Hematopoietic multipotent progenitor cell treated with erythropoietin and hydrocortisone succinate and interleukin-3 and kit ligand, for 8 days (in vitro differentiated cells): ENCODE measurements around the gene PRMT2.
"Not testable (repeated sequence)": the region's sequence is repeated elsewhere in the genome, so short reads cannot be mapped to it uniquely, and the experiment has no call there.

ENCODE experiments used
- DNase-seq: peaks from one replicate; pipeline ENCODE4 v3.0.0-alpha.2; 2015

PRMT2 gene

GRCh38 chr21:46618738-46619379 is 16.6 kb upstream of the PRMT2 start:
- DNase-seq, result no peak

DNA sequence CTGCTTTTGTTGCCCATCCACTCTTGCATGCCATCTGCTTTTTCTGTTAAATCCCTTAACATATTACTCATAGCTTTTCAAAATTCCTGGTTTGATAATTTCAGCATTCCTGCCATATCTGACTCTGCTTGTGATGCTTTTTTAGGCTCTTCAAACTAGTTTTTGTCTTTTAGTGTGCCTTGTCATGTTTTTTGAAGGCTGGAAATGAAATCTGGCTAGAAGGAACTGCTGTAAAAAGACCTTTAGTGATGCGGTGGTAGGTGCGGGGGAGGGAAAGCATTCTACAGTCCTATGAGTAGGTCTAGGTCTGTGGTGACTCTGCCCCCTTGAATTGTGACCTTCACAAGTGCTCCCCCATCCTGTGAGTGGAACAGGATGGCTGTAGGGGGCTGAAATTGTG is 15.6 kb upstream of the PRMT2 start:
- no peak for DNase-seq

DNA sequence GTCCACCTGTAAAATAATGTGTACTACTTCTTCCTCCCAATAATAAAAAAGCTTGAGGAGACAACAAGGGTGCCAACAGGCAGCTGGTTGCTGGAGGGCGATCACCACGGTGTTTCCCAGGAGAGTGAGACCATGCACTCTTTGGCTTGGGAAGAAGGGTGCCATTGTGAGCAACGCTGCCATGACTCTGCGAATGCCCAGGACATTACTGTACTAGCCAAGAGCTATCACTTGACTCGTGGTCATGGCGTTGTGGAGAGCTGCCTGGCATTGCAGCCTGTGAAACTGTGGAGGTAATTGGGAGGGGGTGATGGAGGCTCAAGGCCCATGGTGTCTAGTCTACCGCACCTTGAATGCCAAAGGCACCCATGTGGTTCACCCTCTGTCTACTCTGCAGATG is 14.6 kb upstream of the PRMT2 start:
- DNase-seq, result no peak

GRCh38 chr21:46621457-46622182 is 13.9 kb upstream of the PRMT2 start:
- DNase-seq, result no peak

- peak; percentile 29 for DNase-seq
Observed at GRCh38 chr21:46622226-46622625, 13.2 kb upstream of the PRMT2 start.

- no peak for DNase-seq
Observed at GRCh38 chr21:46624050-46624449, 11.4 kb upstream of the PRMT2 start.

DNA sequence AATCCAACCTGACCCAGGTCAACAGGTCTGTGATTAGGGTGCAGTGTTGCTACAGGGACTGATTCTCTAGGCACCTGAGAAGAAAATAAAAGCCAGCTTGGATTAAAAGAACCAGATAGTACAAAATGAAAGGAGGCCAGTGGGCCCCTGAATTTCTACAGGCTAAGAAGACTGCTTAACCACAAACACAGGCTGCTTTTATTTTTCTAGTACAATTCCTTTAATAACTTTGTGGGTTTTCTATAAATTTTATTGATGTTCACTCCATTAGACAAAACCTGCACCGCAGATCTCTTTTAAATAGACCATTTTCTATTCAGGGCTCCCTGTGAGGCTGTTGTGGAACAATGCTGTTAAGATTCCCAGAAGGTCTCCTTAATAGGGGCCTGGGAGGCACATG is 9.7 kb upstream of the PRMT2 start:
- DNase-seq, result no peak

- no peak for DNase-seq
Observed at GRCh38 chr21:46626536-46626935, 8.9 kb upstream of the PRMT2 start.

- no peak for DNase-seq
Observed at GRCh38 chr21:46626975-46627501, 8.4 kb upstream of the PRMT2 start.

DNA sequence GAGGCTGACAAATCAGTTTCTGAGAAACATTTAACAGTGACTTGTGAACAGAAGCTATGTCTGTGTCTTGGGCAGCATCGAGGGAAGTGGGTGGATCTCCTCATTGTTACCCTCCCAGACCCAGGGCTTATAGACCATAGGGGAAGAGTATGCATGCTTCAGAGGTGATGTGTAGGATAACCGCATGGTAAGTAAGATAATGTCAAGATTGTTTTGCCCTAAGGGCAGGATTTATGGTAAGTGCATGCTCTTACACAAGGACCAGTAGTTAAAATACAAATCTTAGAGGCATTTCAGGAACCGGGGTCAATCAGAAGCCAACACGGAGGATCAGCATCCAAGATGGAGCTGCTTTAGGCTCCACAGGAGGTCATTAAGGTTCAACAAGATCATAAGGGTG is 7.7 kb upstream of the PRMT2 start:
- no peak for DNase-seq

DNA sequence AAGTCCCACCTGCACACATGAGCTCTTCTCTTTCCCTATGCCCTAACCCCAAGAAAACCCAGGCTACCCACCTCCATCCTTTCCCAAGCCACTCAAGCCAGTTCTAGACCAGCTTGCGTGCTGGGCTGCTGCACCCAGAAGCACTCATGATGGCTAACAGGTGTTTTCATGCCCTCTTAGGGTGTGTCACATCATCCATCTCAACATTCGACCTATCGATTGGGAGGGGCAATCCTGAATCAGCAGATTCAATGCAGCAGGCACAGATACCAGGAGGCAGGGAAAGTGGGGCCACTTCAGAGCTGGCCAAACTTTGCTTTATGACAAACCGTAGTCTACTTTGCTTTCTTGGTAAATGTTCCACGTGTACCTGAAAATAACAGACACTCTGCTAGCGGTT is 6.6 kb upstream of the PRMT2 start:
- no peak for DNase-seq

GRCh38 chr21:46630915-46631314 is 4.6 kb upstream of the PRMT2 start:
- DNase-seq, result not testable (repeated sequence)

DNA sequence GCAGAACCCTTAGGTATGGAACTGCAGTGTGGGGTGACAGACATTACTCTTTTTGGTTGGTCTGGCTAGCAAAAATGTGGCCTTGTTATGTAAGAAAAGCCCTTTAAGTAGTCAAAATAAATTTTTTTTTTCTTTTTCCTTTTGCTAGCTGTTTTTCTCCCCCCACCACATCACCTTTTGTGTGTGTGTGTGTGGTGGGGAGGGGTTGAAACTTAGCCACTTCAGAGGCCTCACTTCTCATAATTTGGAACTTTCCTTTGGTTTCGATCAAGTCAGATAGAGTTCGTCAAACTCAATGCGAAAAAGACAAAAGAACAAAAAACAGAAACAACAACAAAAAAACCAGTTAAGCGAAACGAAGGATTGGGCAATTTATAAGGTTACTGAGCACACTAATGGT is 1.9 kb upstream of the PRMT2 start:
- no peak for DNase-seq

DNA sequence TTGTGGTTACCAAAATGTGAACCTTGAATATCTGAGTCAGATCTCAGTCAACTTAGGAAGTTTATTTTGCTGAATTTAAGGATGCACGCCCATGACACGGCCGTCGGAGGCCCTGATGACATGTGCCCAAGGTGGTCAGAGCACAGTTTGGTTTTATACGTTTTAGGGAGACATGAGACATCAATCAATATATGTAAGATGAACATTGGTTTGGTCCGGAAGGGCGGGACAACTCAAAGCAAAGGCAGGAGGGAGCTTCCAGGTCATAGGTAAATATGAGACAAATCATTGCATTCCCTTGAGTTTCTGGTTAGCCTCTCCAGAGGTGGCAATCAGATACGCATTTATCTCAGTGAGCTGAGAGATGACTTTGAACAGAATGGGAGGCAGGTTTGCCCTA is 1.0 kb upstream of the PRMT2 start:
- DNase-seq, result peak; percentile 13

DNA sequence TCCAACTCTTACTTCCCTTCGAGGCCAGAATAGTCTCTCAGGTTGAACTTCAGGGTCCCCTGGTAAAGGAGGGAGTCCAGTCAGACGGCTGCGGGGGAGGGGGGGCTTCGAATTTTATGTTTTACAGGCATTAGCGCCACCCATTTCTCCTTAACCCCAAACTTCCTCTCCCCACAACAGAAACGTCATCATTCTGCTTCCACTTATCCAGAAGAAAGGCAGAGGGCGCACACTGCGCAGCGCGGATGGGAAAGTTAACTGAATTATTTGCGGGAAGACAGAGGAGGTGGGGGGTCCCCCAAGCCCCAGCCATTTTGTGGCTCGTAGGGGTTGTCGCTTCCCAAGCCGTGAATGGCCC is 529 bp upstream of the PRMT2 start:
- DNase-seq, result peak; percentile 87

GRCh38 chr21:46636181-46636512 is 673 bp downstream of the PRMT2 start:
- no peak for DNase-seq

GRCh38 chr21:46636550-46637285 is 1.2 kb downstream of the PRMT2 start:
- DNase-seq, result no peak

GRCh38 chr21:46637952-46638746 is 2.7 kb downstream of the PRMT2 start:
- peak; percentile 55 for DNase-seq

DNA sequence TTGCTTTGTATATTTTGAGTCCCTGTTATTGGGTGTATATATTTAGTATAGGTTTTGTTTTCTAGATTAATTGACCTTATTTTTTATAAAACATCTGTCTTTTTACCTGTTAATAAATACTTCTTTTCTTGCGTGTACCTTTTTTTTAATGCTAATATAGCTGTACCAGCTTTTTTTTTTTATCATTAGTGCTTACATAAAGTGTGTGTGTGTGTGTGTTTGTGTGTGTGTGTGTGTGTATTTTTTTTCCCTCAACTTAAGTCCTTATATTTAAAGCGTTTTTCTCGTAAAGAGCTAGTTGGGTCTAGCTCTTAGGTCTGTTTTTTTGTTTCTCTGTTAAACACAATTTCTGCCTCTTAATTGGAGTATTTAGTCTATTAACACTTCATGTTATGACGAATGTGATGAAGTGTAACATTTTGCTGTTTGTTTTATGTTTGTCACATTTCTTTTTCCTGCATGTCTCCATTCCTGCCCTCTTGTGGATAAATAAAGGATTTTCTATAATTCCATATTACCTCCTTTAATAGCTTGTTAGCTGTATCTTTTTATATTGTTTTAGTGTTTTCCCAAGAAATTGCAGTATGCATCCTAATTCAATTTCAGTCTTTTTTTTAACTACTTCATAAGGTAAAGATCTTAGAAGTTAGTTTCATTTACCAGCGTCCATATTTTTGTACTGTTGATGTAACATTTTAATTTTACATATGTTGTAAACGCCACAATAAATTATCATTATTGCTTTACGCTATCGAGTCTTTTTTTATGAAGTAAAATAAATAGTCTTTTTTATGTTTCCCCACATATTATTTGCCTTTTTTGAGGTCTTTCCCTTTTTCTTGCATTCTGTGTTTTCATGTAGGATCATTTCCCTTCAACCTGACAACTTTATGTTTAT is 4.3 kb downstream of the PRMT2 start:
- peak; percentile 61 for DNase-seq

GRCh38 chr21:46641656-46642055 is 6.2 kb downstream of the PRMT2 start:
- no peak for DNase-seq

GRCh38 chr21:46643379-46644177 is 8.1 kb downstream of the PRMT2 start:
- DNase-seq, result no peak
